K562 (cell line): ENCODE measurements around the gene CDC123. TPM values are rescaled to one million over a fixed set of nuclear protein-coding genes. Genes with fewer than 3 reads are reported as not detected.

Experiments used
- CREBBP ChIP-seq: IDR thresholded peaks from one replicate; pipeline ENCODE4 v1.6.1; 2012; ENCODE audit warnings: low read depth, mild to moderate bottlenecking, control low read depth, inconsistent platforms, low read length
- CTCFL ChIP-seq: IDR thresholded peaks from 2 replicates; pipeline ENCODE4 v1.6.1; 2011; ENCODE audit warnings: borderline replicate concordance, low read depth, mild to moderate bottlenecking, moderate library complexity, low read length; ENCODE audit not compliant: insufficient read depth, poor library complexity, severe bottlenecking
- GTF2F1 ChIP-seq: IDR thresholded peaks from 2 replicates; pipeline ENCODE4 v1.6.1; 2011; ENCODE audit warnings: low read depth, low read length, improper control_type of control experiment
- HDAC2 ChIP-seq: fragments of 450-650 bp; IDR thresholded peaks from 2 replicates; pipeline ENCODE4 v1.6.1; 2016; ENCODE audit warnings: mild to moderate bottlenecking
- HMG20A ChIP-seq: fragments of 450-650 bp; formaldehyde crosslinking; conservative IDR thresholded peaks from 2 replicates; pipeline ENCODE4 v1.4.0; 2020; ENCODE audit warnings: mild to moderate bottlenecking, mixed read lengths
- MLLT1 ChIP-seq, 2 experiments: fragments of 450-650 bp; IDR thresholded peaks; 2 replicates each; pipeline ENCODE4 v1.6.1; 2016
- NCOA4 ChIP-seq: fragments of 450-650 bp; IDR thresholded peaks from 2 replicates; pipeline ENCODE4 v1.6.1; 2018; ENCODE audit warnings: mild to moderate bottlenecking; ENCODE audit not compliant: partially characterized antibody
- POU5F1 ChIP-seq: fragments of 150-350 bp; IDR thresholded peaks from 2 replicates; pipeline ENCODE4 v1.6.1; 2014; ENCODE audit warnings: borderline replicate concordance, low read length, low read depth, mild to moderate bottlenecking; ENCODE audit not compliant: partially characterized antibody
- RAD21 ChIP-seq, 2 experiments: fragments of 250-450 bp in 1 of 2; fragments of 450-650 bp in 1 of 2; sonication (Bioruptor Pico) in 1 of 2; formaldehyde crosslinking in 1 of 2; IDR thresholded peaks in 1 of 2; conservative IDR thresholded peaks in 1 of 2; 2 replicates each; pipeline versions ENCODE4 v1.4.0 to v1.8.0; 2020 to 2022; ENCODE audit warnings: mild to moderate bottlenecking in 2 of 2, moderate library complexity in 1 of 2
- RCOR1 ChIP-seq, 2 experiments: IDR thresholded peaks; 2 replicates each; pipeline ENCODE4 v1.6.1; 2012; ENCODE audit warnings: low read depth in 2 of 2, low read length in 2 of 2, borderline replicate concordance in 1 of 2, improper control_type of control experiment in 1 of 2
- TAF15 ChIP-seq: fragments of 200-400 bp; formaldehyde crosslinking; IDR thresholded peaks from 2 replicates; pipeline ENCODE4 v1.6.1; 2017; ENCODE audit warnings: mild to moderate bottlenecking, low read depth, low read length, moderate library complexity
- TFE3 ChIP-seq: fragments of 450-650 bp; formaldehyde crosslinking; IDR thresholded peaks from 2 replicates; pipeline ENCODE4 v1.4.0; 2020; ENCODE audit warnings: mild to moderate bottlenecking, mixed read lengths
- TRIM25 ChIP-seq: fragments of 450-650 bp; IDR thresholded peaks from 2 replicates; pipeline ENCODE4 v1.7.0; 2016; ENCODE audit warnings: borderline replicate concordance
- ZBED1 ChIP-seq: IDR thresholded peaks from 2 replicates; pipeline ENCODE4 v1.6.1; 2014
- ZNF282 ChIP-seq: sonication (generic); formaldehyde crosslinking; IDR thresholded peaks from 2 replicates; pipeline ENCODE4 v1.8.1; 2023; ENCODE audit warnings: missing genetic modification reagents
- ZNF639 ChIP-seq, 2 experiments: fragments of 200-800 bp in 1 of 2; sonication (Bioruptor generic) in 1 of 2; sonication (generic) in 1 of 2; formaldehyde crosslinking in 1 of 2; IDR thresholded peaks in 1 of 2; conservative IDR thresholded peaks in 1 of 2; 2 replicates each; pipeline versions ENCODE4 v1.5.0 to v1.6.1; 2016 to 2020; ENCODE audit warnings: missing compliant biosample characterization in 1 of 2, missing genetic modification characterization in 1 of 2, missing genetic modification reagents in 1 of 2
- ZNF77 ChIP-seq: fragments of 250-450 bp; sonication (Bioruptor Pico); IDR thresholded peaks from 2 replicates; pipeline ENCODE4 v1.5.0; 2020
- polyA plus RNA-seq, 8 experiments: library from polyadenylated mRNA; depleted of rRNA in 4 of 8; stranded (reverse) in 5 of 8; unstranded in 3 of 8; fragments of >200 nt; fragmentation: Nextera tagmentation in 2 of 8; fragmentation: Illumina TruSeq in 1 of 8; extraction: Ambion mirVana in 2 of 8; extraction: Trizol in 1 of 8; gene quantifications; 2 replicates each; pipeline versions ENCODE4 v1.2.1 to v1.2.3, GENCODE V29; 2011 to 2014; ENCODE audit warnings: inconsistent platforms in 1 of 8, missing spikeins in 1 of 8
- total RNA-seq, 7 experiments: library from RNA; depleted of rRNA in 6 of 7; stranded (reverse); fragments of >200 nt in 6 of 7; fragmentation: Illumina TruSeq in 2 of 7; extraction: Trizol in 2 of 7; gene quantifications; 2 replicates each; pipeline versions ENCODE4 v1.2.1 to v1.2.3, GENCODE V29; 2011 to 2021; ENCODE audit warnings: low replicate concordance in 1 of 7

Gene CDC123
- total and polyA plus RNA-seq, 9 of the 15 experiments (the other 6 are each of a cell fraction or from before 2014, with no cell fraction given), result 137 to 288 (median 175) TPM

GRCh38 chr10:12195603-12196506, at the start of gene CDC123, which contains the start of gene NUDT5 (continued):
- TF ChIP-seq TRIM25, result no peak
- 0 out of 4 replicates have a peak, but pooled peaks of 1 of the 2 experiments have one; percentile 19 for TF ChIP-seq RCOR1 (IDR thresholded peaks at IDR 0.05; ENCODE audit: borderline replicate concordance in 1 of 2, low read depth in 2 of 2, low read length in 2 of 2)
- no peak; the same call in 1 of the 2 replicates for TF ChIP-seq GTF2F1
- TF ChIP-seq TAF15, result no peak
- TF ChIP-seq TFE3 (CRISPR knock-in tag), result no peak
- TF ChIP-seq ZNF639 (CRISPR knock-in tag; conservative IDR thresholded peaks at IDR 0.05 in 1 of 2, IDR thresholded peaks at IDR 0.05 in 1 of 2), result peak in 1 of 2 experiments; percentile 76; a peak in 2 of 4 replicates
- TF ChIP-seq HDAC2, result peak; percentile 63
- peak in 1 of 2 experiments; percentile 14; a peak in 1 of 4 replicates for TF ChIP-seq RAD21 (CRISPR knock-in tag; conservative IDR thresholded peaks at IDR 0.05 in 1 of 2, IDR thresholded peaks at IDR 0.05 in 1 of 2)
- no peak for TF ChIP-seq ZNF282
- TF ChIP-seq CREBBP, result no peak
- no peak for TF ChIP-seq ZBED1
- TF ChIP-seq NCOA4, result no peak
- no peak; a peak in 1 of 4 replicates for TF ChIP-seq MLLT1 (IDR thresholded peaks at IDR 0.05)
- TF ChIP-seq ZNF77 (CRISPR knock-in tag), result no peak
- no peak for TF ChIP-seq CTCFL
- peak; percentile 68 for TF ChIP-seq POU5F1
- TF ChIP-seq HMG20A (CRISPR knock-in tag), result no peak
